ENCODE measurements around the gene NKD2.

- TF ChIP-seq CTCF (conservative IDR thresholded peaks at IDR 0.05; ENCODE audit: low read length): no peak
- TF ChIP-seq EZH2phosphoT487 (IDR thresholded peaks at IDR 0.05; ENCODE audit: borderline replicate concordance, low read depth, low read length): no peak
These were observed 4.3 kb downstream of the NKD2 start for GRCh38 chr5:1012900-1013237.

Data from OCI-LY7 (cell line).